ENCODE data around the gene HS1BP3. TPM values are rescaled to one million over a fixed set of nuclear protein-coding genes. Genes with fewer than 3 reads are reported as not detected.

Gene HS1BP3
- total RNA-seq (100 to 1,000 TPM in 1 of 5 donors, 10 to 100 TPM in 4; 13.8 to 105 (median 22.5) TPM), polyA plus RNA-seq (10 to 100 TPM; 20.6 to 25.2 (median 24.1) TPM)
- long read RNA-seq, donor 1, transcript HS1BP3-201 (7 exons, 2,370 nt): major isoform, 5 of 5 reads
- long read RNA-seq, donor 1, partial matches to known transcripts: 0 of 5 reads
- long read RNA-seq, donor 1, other reads (novel, unspliced or antisense): 0 of 5 reads
- long read RNA-seq, donor 2, partial matches to known transcripts: 0 of 3 reads
- long read RNA-seq, donor 2, other reads (novel, unspliced or antisense): 0 of 3 reads
- long read RNA-seq, donor 3, partial matches to known transcripts: 0 of 4 reads
- long read RNA-seq, donor 3, other reads (novel, unspliced or antisense): 0 of 4 reads
- long read RNA-seq, donor 4, partial matches to known transcripts: 0 of 2 reads
- long read RNA-seq, donor 4, other reads (novel, unspliced or antisense): 0 of 2 reads
- long read RNA-seq, donor 5, transcript HS1BP3-201 (7 exons, 2,370 nt): major isoform, 5 of 5 reads
- long read RNA-seq, donor 5, partial matches to known transcripts: 0 of 5 reads
- long read RNA-seq, donor 5, other reads (novel, unspliced or antisense): 0 of 5 reads
- long read RNA-seq, donor 6: 0 reads
- long read RNA-seq, donor 7, partial matches to known transcripts: 0 of 5 reads
- long read RNA-seq, donor 7, other reads (novel, unspliced or antisense): 0 of 5 reads
- long read RNA-seq, donor 8, partial matches to known transcripts: 0 of 3 reads
- long read RNA-seq, donor 8, other reads (novel, unspliced or antisense): 0 of 3 reads
- long read RNA-seq, donor 9, partial matches to known transcripts: 0 of 2 reads
- long read RNA-seq, donor 9, other reads (novel, unspliced or antisense): 0 of 2 reads
- long read RNA-seq, donor 10: 0 reads

GRCh38 chr2:20650877-20651730 lies at the start of gene HS1BP3:
TSS of gene HS1BP3 (minus strand) at chr2:20651098. CDS start at chr2:20651063, 35 bp downstream.
- peak; percentile 92 to 97 for DNase-seq
- Histone ChIP-seq H3K9me3 (no peaks in the 10 kb centered on the region), H3K4me3 (peak within 1 kb of the TSS; percentile 62 to 91 (median 86)), H3K36me3 (peaks cover 0 to 12% (median 7%) of the 10 kb centered on the region in 4 donors), H3K27me3 (no peaks in the 10 kb centered on the region), H3K27ac (peak within 1 kb of the TSS; percentile 87 to 98 (median 94)), H3K4me1 (peaks cover 19 to 47% (median 39%) of the 10 kb centered on the region in 4 donors)
- intact Hi-C loops (cut with DNase I; ENCODE audit: low total_unique reads): no loop called here
- 0 to 1% (median 1%) methylated on average over 47 to 72 of the region's 72 CpGs for WGBS, 5 donors
- TF ChIP-seq EP300 (IDR thresholded peaks at IDR 0.05) (no peak), CTCF (IDR thresholded peaks at IDR 0.05) (peak in 4 of 7 experiments; percentile 74 to 99 (median 97)), POLR2A (IDR thresholded peaks at IDR 0.05) (peak in 1 of 4 donors; percentile 62), POLR2AphosphoS5 (IDR thresholded peaks at IDR 0.05) (peak; percentile 63 to 89 (median 88))

- WGBS, 5 donors: 65 to 80% (median 71%) methylated on average over 4 of the region's 4 CpGs
- no peak overlapping the region for H3K4me3 ChIP-seq
- intact Hi-C loops (cut with DNase I; ENCODE audit: low total_unique reads): no loop called here
- H3K9me3 ChIP-seq: no peaks in the 10 kb centered on the region
- no peaks in the 10 kb centered on the region for H3K27me3 ChIP-seq
- H3K36me3 ChIP-seq: peaks cover 0 to 27% (median 16%) of the 10 kb centered on the region in 4 donors
- no peak for DNase-seq
- H3K4me1 ChIP-seq: peaks cover 0 to 10% (median 0%) of the 10 kb centered on the region in 4 donors
- TF ChIP-seq CTCF (IDR thresholded peaks at IDR 0.05) (no peak), POLR2AphosphoS5 (IDR thresholded peaks at IDR 0.05) (no peak), POLR2A (IDR thresholded peaks at IDR 0.05) (no peak), EP300 (IDR thresholded peaks at IDR 0.05) (no peak)
- H3K27ac ChIP-seq: no peak overlapping the region
Measured at GRCh38 chr2:20698916-20699613, 48.2 kb upstream of the HS1BP3 start.

- intact Hi-C loops (cut with DNase I; ENCODE audit: low total_unique reads): no loop called here
- no peak overlapping the region for H3K4me3 ChIP-seq
- WGBS, 5 donors: 34 to 69% (median 60%) methylated on average over 2 of the region's 2 CpGs
- peaks cover 0 to 10% (median 0%) of the 10 kb centered on the region in 4 donors for H3K4me1 ChIP-seq
- no peak overlapping the region for H3K27ac ChIP-seq
- no peaks in the 10 kb centered on the region for H3K27me3 ChIP-seq
- DNase-seq: no peak
- TF ChIP-seq POLR2AphosphoS5 (IDR thresholded peaks at IDR 0.05) (no peak), POLR2A (IDR thresholded peaks at IDR 0.05) (no peak), EP300 (IDR thresholded peaks at IDR 0.05) (no peak), CTCF (IDR thresholded peaks at IDR 0.05) (no peak)
- peaks cover 0 to 43% (median 24%) of the 10 kb centered on the region in 4 donors for H3K36me3 ChIP-seq
- H3K9me3 ChIP-seq: no peaks in the 10 kb centered on the region
Measured at GRCh38 chr2:20697322-20697934, 46.5 kb upstream of the HS1BP3 start.
